Measurements from ENCODE around the gene ATP6V0A1. TPM values are rescaled to one million over a fixed set of nuclear protein-coding genes. Genes with fewer than 3 reads are reported as not detected.

The ATP6V0A1 gene
- total and polyA plus RNA-seq, 4 donors: 31.5 to 94.6 (median 45.2) TPM

GRCh38 chr17:42429726-42430447, 28.8 kb upstream of the ATP6V0A1 start:
- Histone ChIP-seq H3K4me1 (ENCODE audit: control insufficient read depth in 4 of 4, insufficient read depth in 4 of 4, low read length in 3 of 4) (peaks cover 0 to 6% (median 3%) of the 10 kb centered on the region in 4 donors), H3K9ac (ENCODE audit: low read depth in 1 of 2, low read length in 2 of 2) (no peak overlapping the region), H3K27ac (ENCODE audit: low read depth in 1 of 2, low read length in 2 of 2) (no peak overlapping the region), H3K27me3 (ENCODE audit: control insufficient read depth in 4 of 4, insufficient read depth in 4 of 4, low read length in 3 of 4) (no peaks in the 10 kb centered on the region), H3K36me3 (ENCODE audit: control insufficient read depth in 4 of 4, insufficient read depth in 3 of 4, low read depth in 1 of 4, low read length in 3 of 4) (no peaks in the 10 kb centered on the region), H3K4me3 (ENCODE audit: low read depth in 1 of 3, low read length in 3 of 3) (no peak overlapping the region), H3K9me3 (ENCODE audit: control insufficient read depth in 4 of 4, low read length in 3 of 4) (no peaks in the 10 kb centered on the region)
- 64% methylated on average over 3 of the region's 3 CpGs for WGBS
- no peak for DNase-seq (ENCODE audit: low spot score)
- TF ChIP-seq FOXA2 (IDR thresholded peaks at IDR 0.05) (no peak), SP1 (IDR thresholded peaks at IDR 0.05) (no peak), RAD21 (IDR thresholded peaks at IDR 0.05) (no peak), TAF1 (conservative IDR thresholded peaks at IDR 0.05) (no peak), YY1 (IDR thresholded peaks at IDR 0.05) (no peak), REST (IDR thresholded peaks at IDR 0.05) (no peak), ATF3 (IDR thresholded peaks at IDR 0.05) (no peak), EGR1 (IDR thresholded peaks at IDR 0.05; ENCODE audit: low read depth in 2 of 2) (no peak)

GRCh38 chr17:42431758-42432161, 26.9 kb upstream of the ATP6V0A1 start:
- Histone ChIP-seq H3K36me3 (ENCODE audit: control insufficient read depth in 4 of 4, insufficient read depth in 3 of 4, low read depth in 1 of 4, low read length in 3 of 4) (no peaks in the 10 kb centered on the region), H3K4me3 (ENCODE audit: low read depth in 1 of 3, low read length in 3 of 3) (no peak overlapping the region), H3K27me3 (ENCODE audit: control insufficient read depth in 4 of 4, insufficient read depth in 4 of 4, low read length in 3 of 4) (no peaks in the 10 kb centered on the region), H3K9ac (ENCODE audit: low read depth in 1 of 2, low read length in 2 of 2) (no peak overlapping the region), H3K27ac (ENCODE audit: low read depth in 1 of 2, low read length in 2 of 2) (no peak overlapping the region), H3K9me3 (ENCODE audit: control insufficient read depth in 4 of 4, low read length in 3 of 4) (no peaks in the 10 kb centered on the region), H3K4me1 (ENCODE audit: control insufficient read depth in 4 of 4, insufficient read depth in 4 of 4, low read length in 3 of 4) (peaks cover 0 to 6% (median 3%) of the 10 kb centered on the region in 4 donors)
- TF ChIP-seq RXRA (IDR thresholded peaks at IDR 0.05) (no peak), FOXA2 (IDR thresholded peaks at IDR 0.05) (no peak), TAF1 (conservative IDR thresholded peaks at IDR 0.05) (no peak), CTCF (IDR thresholded peaks at IDR 0.05; ENCODE audit: low read depth, low read length, missing input control) (no peak), SP1 (IDR thresholded peaks at IDR 0.05) (no peak), EGR1 (IDR thresholded peaks at IDR 0.05; ENCODE audit: low read depth in 2 of 2) (no peak), GABPA (IDR thresholded peaks at IDR 0.05 in 1 of 2, conservative IDR thresholded peaks at IDR 0.05 in 1 of 2) (no peak), RAD21 (IDR thresholded peaks at IDR 0.05) (no peak), HNF4A (conservative IDR thresholded peaks at IDR 0.05) (no peak), FOXA1 (IDR thresholded peaks at IDR 0.05) (no peak), MAX (IDR thresholded peaks at IDR 0.05) (no peak), NR2F2 (IDR thresholded peaks at IDR 0.05) (no peak), REST (IDR thresholded peaks at IDR 0.05) (no peak), YY1 (IDR thresholded peaks at IDR 0.05) (no peak), JUND (IDR thresholded peaks at IDR 0.05) (no peak), ATF3 (IDR thresholded peaks at IDR 0.05) (no peak), HNF4G (IDR thresholded peaks at IDR 0.05) (no peak), ZBTB33 (IDR thresholded peaks at IDR 0.05) (no peak)
- no peak for DNase-seq (ENCODE audit: low spot score)
- WGBS: 72% methylated on average over 3 of the region's 3 CpGs
